ENCODE data around the gene SDF2L1. TPM values are rescaled to one million over a fixed set of nuclear protein-coding genes. Genes with fewer than 3 reads are reported as not detected.

The SDF2L1 gene
- total RNA-seq, 2 donors from 2014 or later = 25.9 to 40.5 TPM

GRCh38 chr22:21621025-21621424 is 21.1 kb upstream of the SDF2L1 start:
- TF ChIP-seq CTCF (IDR thresholded peaks at IDR 0.05) = no peak
- no peak for DNase-seq (ENCODE audit: low spot score)
- Histone ChIP-seq H3K9me3 (no peaks in the 10 kb centered on the region), H3K4me1 (peaks cover 0 to 48% of the 10 kb centered on the region in 2 donors), H3K27ac (no peak overlapping the region), H3K36me3 (peaks cover 7% of the 10 kb centered on the region), H3K27me3 (no peaks in the 10 kb centered on the region), H3K4me3 (no peak overlapping the region)

DNA sequence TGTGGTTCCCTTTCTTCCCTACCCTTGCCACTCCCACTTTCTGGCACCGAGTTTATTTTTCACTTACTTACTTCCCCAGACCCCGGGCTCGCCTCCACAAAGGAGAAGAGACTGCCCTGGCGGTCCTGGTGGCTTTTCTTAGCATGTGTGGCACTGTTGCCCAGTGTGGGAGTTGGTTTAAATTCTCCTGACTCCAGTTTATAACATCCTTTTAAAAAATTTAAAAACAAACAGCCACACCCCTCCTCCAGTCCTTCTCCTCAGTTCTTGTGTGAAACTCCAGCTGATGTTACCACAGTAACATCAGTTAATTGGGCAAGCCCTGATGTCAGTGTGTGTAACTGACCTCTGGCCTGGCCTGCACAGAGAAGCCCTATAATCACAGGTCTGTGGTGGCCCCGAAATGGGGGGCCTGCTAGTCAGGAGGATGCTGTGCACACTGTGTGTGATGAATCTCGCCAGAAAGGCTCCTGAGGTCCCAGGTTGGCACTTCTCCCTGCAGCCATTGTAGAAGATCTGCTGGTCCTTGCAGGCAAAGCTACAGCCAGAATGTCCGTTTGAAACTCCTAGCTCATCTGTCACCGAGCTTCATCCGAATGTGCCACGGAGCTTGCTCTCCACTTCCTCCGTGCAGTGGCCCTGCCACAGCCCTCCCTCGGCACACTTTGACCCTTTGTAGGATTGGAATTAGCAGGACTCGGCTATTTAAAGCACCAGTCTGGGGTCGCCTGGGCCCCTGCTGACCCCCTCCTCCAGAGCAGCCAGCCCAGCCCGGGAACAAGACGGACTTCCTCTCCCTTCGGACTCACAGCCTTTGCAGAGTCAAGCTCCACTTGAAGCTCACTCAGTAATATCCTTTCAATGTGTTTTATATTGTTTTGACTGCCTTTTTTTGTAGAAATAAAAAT is 19.8 kb upstream of the SDF2L1 start:
- no peak overlapping the region for H3K27ac ChIP-seq
- H3K36me3 ChIP-seq = peaks cover 7% of the 10 kb centered on the region
- no peaks in the 10 kb centered on the region for H3K9me3 ChIP-seq
- peaks cover 0 to 48% of the 10 kb centered on the region in 2 donors for H3K4me1 ChIP-seq
- no peak for TF ChIP-seq CTCF (IDR thresholded peaks at IDR 0.05)
- H3K4me3 ChIP-seq = no peak overlapping the region
- DNase-seq (ENCODE audit: low spot score) = no peak
- no peaks in the 10 kb centered on the region for H3K27me3 ChIP-seq

DNA sequence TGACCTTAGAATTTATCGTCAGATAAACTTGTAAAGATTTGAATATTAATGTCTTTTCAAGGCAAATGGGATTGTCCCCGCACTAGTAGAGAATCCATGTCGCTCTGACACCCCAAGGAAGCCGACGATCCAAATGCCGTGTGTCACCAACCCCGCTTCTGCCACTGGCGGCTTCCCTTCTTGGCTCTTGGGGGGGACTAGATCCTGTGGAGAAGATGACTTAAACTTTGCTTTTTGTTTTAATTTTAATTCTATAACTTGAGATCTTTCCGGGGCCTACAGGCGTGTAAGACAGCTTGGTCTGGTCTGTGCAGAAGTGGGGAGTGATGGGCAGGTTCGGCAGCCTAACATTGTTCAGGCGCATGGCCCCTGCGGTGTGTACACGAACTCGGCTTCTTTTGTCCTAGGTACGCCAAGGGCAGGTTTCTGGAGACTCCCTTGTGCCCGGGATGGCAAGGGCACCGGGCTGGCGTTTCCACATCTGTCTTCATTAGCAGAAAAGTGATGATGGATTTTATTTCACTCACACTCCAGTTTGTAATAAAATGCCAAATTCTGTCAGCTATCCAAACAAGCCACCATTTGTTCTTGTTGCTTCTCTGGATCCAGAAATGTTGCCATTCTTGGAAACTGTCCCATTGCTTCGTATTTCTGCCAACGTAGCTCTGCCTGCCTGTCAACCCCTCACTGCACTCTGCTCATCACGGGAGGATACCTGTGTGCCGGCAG is 19.0 kb upstream of the SDF2L1 start:
- Histone ChIP-seq H3K4me3 (no peak overlapping the region), H3K9me3 (no peaks in the 10 kb centered on the region), H3K27ac (peak overlapping the region; percentile 29 to 51), H3K4me1 (peaks cover 0 to 48% of the 10 kb centered on the region in 2 donors), H3K36me3 (peaks cover 7% of the 10 kb centered on the region), H3K27me3 (no peaks in the 10 kb centered on the region)
- no peak for DNase-seq (ENCODE audit: low spot score)
- no peak for TF ChIP-seq CTCF (IDR thresholded peaks at IDR 0.05)

GRCh38 chr22:21623648-21623970 is 18.5 kb upstream of the SDF2L1 start:
- no peak for TF ChIP-seq CTCF (IDR thresholded peaks at IDR 0.05)
- H3K27ac ChIP-seq = peak overlapping the region; percentile 29 to 51
- DNase-seq (ENCODE audit: low spot score) = no peak
- H3K4me1 ChIP-seq = peaks cover 0 to 52% of the 10 kb centered on the region in 2 donors
- H3K36me3 ChIP-seq = peaks cover 7% of the 10 kb centered on the region
- H3K27me3 ChIP-seq = no peaks in the 10 kb centered on the region
- H3K9me3 ChIP-seq = no peaks in the 10 kb centered on the region
- no peak overlapping the region for H3K4me3 ChIP-seq

DNA sequence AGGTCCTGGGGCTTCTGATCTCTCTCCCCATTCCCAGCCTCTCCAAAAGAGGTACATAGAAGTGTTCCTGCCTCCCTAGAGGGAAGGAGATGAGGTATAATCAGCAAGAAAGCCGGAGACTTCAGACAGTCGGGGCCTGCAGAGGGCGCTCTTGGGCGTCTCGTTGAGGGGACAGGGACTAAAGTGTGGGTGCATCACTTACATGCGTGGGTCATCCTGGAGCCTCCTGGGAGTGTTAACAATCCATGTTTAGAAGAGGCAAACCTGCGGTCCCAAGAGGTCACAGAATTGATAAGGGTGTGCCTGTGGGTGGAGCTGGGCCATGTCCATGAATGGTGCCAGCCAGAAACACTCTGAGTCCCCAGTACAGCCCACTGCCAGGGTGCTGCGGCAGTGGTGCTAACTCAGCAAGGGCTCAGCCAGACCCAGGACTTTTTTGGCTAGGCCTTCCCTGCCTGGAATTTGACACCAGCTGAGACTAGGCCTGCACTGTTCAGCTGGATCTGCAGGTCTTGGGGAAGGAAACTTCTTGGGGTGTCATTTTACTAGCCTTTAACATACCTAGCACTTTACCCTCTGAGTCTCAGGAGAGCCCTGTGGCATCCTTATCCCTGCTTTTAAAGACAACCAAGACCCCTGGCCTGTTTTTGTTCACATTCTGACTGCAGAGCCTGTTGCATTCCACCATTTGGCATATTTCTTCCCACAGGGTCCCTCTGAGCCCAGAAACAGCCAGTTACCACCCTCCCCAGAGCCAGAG is 17.8 kb upstream of the SDF2L1 start:
- Histone ChIP-seq H3K4me3 (no peak overlapping the region), H3K36me3 (peaks cover 7% of the 10 kb centered on the region), H3K27me3 (no peaks in the 10 kb centered on the region), H3K27ac (peak overlapping the region in 1 of 2 donors; percentile 51), H3K4me1 (peaks cover 0 to 59% of the 10 kb centered on the region in 2 donors), H3K9me3 (no peaks in the 10 kb centered on the region)
- peak in 1 of 2 donors; percentile 51 for TF ChIP-seq CTCF (IDR thresholded peaks at IDR 0.05)
- no peak for DNase-seq (ENCODE audit: low spot score)

All from right atrium auricular region (tissue), 2 donors.